GM19328 (cell line): ENCODE measurements around the gene DPH6.
A peak's percentile ranks its signal among the peaks of the same experiment; 100 is the strongest.
"Not testable (repeated sequence)": the region's sequence is repeated elsewhere in the genome, so short reads cannot be mapped to it uniquely, and the experiment has no call there.

ENCODE experiments used
- ATAC-seq: cut with Tn5 transposase; IDR thresholded peaks from one replicate; pipeline ENCODE4 v1.9.1; 2021; ENCODE audit warnings: mild to moderate bottlenecking, moderate library complexity; ENCODE audit not compliant: unreplicated experiment

DPH6 gene

GRCh38 chr15:35545824-35546510, at the start of gene DPH6:
Gene DPH6, minus strand, starts transcription at chr15:35546165. Its CDS starts 24 bp downstream, at chr15:35546141.
- peak; percentile 85 for ATAC-seq

GRCh38 chr15:35595656-35596055, 49.7 kb upstream of the DPH6 start:
- no peak for ATAC-seq

- ATAC-seq: not testable (repeated sequence)
Observed at GRCh38 chr15:35591987-35592386, 46.0 kb upstream of the DPH6 start.

- no peak for ATAC-seq
Observed at GRCh38 chr15:35583863-35584528, 38.0 kb upstream of the DPH6 start.

- no peak for ATAC-seq
Observed at GRCh38 chr15:35580606-35581005, 34.6 kb upstream of the DPH6 start.

GRCh38 chr15:35567392-35567791, 21.4 kb upstream of the DPH6 start:
- no peak for ATAC-seq

GRCh38 chr15:35566991-35567390, 21.0 kb upstream of the DPH6 start:
- no peak for ATAC-seq

- no peak for ATAC-seq
Observed at GRCh38 chr15:35565901-35566300, 19.9 kb upstream of the DPH6 start.

- no peak for ATAC-seq
Observed at GRCh38 chr15:35562641-35563040, 16.7 kb upstream of the DPH6 start.

- no peak for ATAC-seq
Observed at GRCh38 chr15:35561308-35561707, 15.3 kb upstream of the DPH6 start.

GRCh38 chr15:35560870-35561269, 14.9 kb upstream of the DPH6 start:
- ATAC-seq: no peak

GRCh38 chr15:35560258-35560657, 14.3 kb upstream of the DPH6 start:
- ATAC-seq: no peak

- no peak for ATAC-seq
Observed at GRCh38 chr15:35559683-35560082, 13.7 kb upstream of the DPH6 start.

GRCh38 chr15:35557544-35557943, 11.6 kb upstream of the DPH6 start:
- no peak for ATAC-seq

- no peak for ATAC-seq
Observed at GRCh38 chr15:35557012-35557411, 11.0 kb upstream of the DPH6 start.

GRCh38 chr15:35555244-35555643, 9.3 kb upstream of the DPH6 start:
- ATAC-seq: no peak

- ATAC-seq: no peak
Observed at GRCh38 chr15:35550957-35551356, 5.0 kb upstream of the DPH6 start.

- no peak for ATAC-seq
Observed at GRCh38 chr15:35549567-35549966, 3.6 kb upstream of the DPH6 start.

GRCh38 chr15:35548435-35548834, 2.5 kb upstream of the DPH6 start:
- no peak for ATAC-seq

- ATAC-seq: no peak
Observed at GRCh38 chr15:35547775-35548364, 1.9 kb upstream of the DPH6 start.

- no peak for ATAC-seq
Observed at GRCh38 chr15:35546511-35547381, 781 bp upstream of the DPH6 start.
